IPS-NIHi11 (cell line): ENCODE results near the gene NPM3.
"Not testable (repeated sequence)": the region's sequence is repeated elsewhere in the genome, so short reads cannot be mapped to it uniquely, and the experiment has no call there.

Experiments
- DNase-seq: peaks from one replicate; pipeline ENCODE4 v3.0.0; 2012; ENCODE audit warnings: mixed read lengths, low spot score

NPM3 gene

DNA sequence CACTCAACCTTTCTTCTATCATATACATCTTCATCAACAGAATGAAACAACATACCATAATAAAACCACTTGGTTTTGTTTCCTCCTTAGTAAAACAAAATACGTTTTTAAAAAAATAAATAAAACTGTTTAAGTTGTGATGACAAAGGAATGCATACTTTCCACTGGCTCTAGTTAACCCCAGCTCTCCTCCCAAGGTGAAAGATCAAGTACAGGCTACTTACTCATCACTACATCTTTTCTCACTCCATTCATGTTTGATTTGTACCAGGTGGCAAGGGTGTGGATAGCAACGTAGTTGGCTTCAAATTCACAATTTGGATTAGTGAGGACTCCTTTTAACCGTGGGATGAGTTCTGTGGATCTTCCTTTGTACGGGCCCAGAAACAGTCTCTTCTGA lies 20.3 kb upstream of the NPM3 start:
- DNase-seq: no peak

GRCh38 chr10:101797403-101798059 lies 14.3 kb upstream of the NPM3 start:
- no peak for DNase-seq

DNA sequence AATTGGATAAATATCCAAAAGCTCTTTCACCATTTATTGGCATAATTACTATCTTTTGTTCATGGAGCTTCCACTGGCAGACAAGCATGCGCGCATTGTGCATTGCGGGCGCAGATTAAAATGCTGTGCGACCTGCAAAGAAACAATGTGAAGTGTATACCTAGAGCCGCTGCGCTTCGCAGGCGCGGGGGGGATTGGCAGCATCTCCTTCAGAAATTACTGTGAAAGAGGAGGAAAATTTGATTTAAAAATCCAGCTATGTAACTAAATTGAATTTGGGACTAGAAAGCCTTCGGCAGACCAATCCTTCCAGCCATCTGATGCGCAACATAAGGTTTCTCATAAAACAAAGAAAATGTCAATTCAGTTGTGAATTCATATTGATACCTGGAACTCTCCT lies 10.3 kb upstream of the NPM3 start:
- DNase-seq: no peak

DNA sequence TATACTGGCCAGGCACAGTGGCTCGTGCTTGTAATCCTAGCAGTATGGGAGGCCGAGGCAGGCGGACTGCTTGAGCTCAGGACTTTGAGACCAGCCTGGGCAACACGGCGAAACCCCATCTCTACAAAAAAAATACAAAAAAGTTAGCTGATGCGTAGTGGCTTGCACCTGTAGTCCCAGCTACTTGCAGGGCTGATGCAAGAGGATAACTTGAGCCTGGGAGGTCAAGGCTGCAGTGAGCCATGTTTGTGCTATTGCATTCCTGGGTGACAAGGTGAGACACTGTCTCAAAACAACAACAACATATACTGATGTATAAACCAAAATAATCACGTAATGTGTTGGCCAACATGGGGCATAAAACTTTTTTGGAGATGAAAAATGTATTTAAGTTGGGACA lies 6.4 kb upstream of the NPM3 start:
- DNase-seq: no peak

- not testable (repeated sequence) for DNase-seq
Measured at GRCh38 chr10:101789231-101789630, 6.0 kb upstream of the NPM3 start.

GRCh38 chr10:101785801-101786200 lies 2.6 kb upstream of the NPM3 start:
- no peak for DNase-seq

- no peak for DNase-seq
Measured at GRCh38 chr10:101784558-101784957, 1.3 kb upstream of the NPM3 start.

- DNase-seq: peak; percentile 60
Measured at GRCh38 chr10:101783736-101784118, 481 bp upstream of the NPM3 start.

DNA sequence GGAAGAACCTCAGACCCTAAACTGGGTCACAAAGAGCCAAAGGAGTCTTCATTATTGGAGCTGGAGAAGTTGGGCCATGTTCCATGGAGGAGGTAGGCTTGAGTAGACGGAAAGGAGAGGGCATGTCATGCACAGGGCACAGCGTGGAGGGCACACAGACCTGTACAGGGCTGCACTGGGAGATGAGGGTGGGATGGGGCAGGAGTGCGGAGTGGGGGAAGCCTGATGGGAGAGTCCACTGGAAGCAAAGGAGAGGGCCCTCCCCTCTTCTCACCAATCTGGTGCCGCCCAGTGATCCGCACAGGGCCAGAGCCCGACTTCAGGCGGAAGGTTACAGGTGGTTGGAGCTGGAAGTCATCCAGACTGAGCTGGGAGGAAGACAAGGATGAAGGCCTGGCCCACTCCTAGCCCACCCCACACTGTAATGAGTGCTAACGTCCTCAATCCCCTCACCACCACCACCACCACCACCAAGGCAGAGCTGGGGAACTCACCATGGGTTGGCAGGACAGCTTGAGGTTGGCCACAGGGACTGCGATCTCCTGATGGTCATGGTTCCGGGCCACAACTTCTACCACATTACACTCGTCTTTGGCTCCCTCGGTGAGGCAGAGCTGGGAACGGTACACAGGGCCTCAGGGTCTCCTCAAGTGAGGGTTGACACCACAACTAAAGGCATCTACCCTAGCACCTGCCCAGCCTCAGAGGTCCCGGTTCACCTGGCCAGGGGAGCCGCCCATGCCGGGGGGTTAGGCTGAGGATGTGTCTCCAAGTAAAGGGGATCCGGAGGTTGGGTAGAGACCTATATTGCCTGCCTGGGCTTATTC lies 1.0 kb downstream of the NPM3 start:
- DNase-seq: no peak

GRCh38 chr10:101781655-101781983 lies 1.6 kb downstream of the NPM3 start:
- no peak for DNase-seq

DNA sequence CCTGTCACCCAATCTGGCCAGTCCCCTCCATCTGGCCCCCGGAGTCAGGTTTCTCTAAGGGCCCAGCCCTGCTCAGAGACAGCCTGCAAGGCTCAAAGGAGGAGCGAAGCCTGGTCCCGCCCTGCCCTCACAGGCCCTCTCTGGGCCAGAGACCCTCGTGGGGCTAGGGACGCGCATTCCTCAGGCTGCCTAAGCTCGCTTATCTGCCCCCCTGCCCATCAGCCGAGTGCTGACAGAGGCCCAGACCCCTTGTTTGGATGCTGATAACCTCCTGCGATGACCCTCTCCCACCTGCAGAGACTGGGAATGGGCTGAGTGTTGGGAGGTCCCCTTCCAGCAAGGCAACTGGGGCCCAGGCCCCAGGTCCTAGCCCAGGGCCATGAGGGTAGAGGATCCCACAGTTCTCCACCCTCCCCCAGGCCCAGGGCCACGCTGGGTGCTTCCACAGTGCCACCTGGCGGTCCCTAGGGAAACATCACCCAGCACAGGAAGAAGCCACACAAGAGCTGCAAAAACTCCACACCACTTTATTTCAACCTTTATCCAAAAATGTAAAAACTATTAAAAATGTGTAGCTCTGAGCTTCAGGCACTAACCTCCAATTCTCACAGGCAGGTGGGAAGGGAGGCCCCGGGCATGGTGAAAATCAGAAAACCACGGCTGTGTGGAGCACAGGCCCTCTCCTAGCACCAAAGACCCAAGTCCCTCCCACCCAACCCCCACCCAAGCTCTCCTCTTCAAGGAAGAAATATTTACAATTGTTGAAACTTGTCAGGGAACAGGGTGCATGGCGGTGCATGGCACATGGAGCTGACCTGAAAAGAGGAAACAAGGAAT lies 2.2 kb downstream of the NPM3 start:
- peak; percentile 85 for DNase-seq

GRCh38 chr10:101780187-101780817 lies 2.9 kb downstream of the NPM3 start:
- DNase-seq: peak; percentile 8

DNA sequence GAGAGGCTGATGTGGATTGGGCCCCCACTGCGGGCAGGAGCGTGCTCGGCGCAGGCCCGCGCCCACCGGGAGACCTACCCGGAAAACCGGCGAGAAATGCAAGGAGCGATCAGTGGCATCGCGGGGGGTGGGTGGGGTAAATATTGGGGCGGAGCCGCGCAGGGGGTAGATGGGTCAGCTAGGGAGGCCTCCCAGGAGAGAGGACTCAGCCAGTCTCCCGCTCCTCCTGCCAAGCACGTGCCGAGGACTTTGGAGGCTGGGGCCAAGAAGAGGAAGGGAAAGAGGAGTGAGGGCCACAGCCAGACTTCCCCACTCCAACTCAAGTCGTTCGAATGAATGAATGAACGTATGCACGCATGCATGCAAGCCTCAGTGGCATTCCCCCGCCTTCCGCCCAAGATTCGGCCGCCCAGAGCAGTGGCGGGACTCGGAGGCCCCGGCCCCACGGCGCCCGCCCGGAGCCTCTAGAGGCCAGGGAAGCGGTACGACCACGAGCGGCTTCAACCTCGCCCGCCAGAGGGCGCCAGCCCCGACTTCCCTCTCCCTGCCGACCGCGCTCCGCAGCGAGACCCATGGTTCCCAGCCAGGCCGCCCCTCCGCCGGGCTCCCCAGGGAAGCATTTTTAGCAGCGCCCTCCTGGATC lies 3.6 kb downstream of the NPM3 start:
- DNase-seq: peak; percentile 80

- DNase-seq: peak; percentile 81
Measured at GRCh38 chr10:101778781-101779543, 4.3 kb downstream of the NPM3 start.

GRCh38 chr10:101778151-101778780 lies 5.0 kb downstream of the NPM3 start:
- DNase-seq: peak; percentile 11

GRCh38 chr10:101777619-101778145 lies 5.6 kb downstream of the NPM3 start:
- DNase-seq: no peak

- DNase-seq: peak; percentile 35
Measured at GRCh38 chr10:101776161-101776817, 7.0 kb downstream of the NPM3 start.

DNA sequence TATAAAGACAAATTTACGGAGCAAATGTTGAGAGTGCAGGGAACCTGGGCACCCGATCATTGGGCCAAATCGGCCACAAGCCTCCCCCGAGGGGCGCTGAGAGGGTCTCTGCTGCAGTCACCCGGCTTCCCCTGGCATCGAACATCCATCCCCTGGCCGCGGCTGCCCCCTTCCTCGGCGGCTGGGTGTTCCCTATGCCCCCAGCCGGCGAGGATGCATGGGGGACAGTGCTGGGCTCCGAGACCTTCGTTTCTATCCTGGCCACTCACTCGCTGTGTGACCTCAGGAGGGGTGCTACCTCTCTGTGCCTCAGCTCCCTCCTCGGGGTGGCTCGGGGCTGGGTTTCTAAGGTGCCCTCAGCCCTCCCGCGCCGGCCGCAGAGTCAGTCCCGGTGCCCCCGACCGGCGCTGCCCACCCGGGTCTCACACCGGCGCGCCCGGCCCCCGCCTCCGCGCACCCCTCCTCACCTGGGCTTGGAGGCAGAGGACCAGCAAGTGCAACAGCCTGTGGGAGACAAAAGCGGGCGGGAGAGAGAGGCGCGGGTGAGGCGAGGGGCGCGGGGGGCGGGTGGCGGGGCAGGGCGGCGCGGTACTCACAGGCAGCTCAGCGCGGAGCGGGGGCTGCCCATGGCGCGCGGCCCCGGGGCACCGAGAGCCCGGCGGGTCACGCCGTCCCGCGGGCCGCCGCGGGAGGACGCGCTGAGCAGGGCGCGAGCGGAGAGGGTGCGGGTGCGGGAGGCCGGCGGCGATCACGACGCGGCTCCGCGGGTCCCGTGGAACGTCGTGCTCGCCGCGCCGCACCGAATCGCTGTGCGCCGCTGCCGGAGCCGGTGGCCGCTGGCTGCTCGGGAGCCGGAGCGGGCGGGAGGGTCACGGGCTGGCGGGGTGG lies 7.7 kb downstream of the NPM3 start, which contains the start of gene FGF8:
FGF8 (minus strand) TSS at position 842 of the 888 bp plus-strand sequence; CDS start at position 628, 214 bp downstream.
- peak; percentile 41 for DNase-seq
